Naive thymus-derived CD4-positive, alpha-beta T cell (primary cell): ENCODE data around the gene SLC17A6. TPM values are rescaled to one million over a fixed set of nuclear protein-coding genes. Genes with fewer than 3 reads are reported as not detected.

ENCODE experiments used
- ATAC-seq: fragments of 150-1000 bp; cut with Tn5 transposase; 2 replicates; pipeline ENCODE4 v1.10.0; 2021; ENCODE audit warnings: mild to moderate bottlenecking, moderate library complexity
- CTCF ChIA-PET: fragments of 350-600 bp; sonication (Branson Sonifier 250); formaldehyde crosslinking; loops from one replicate; lab custom pipeline; 2021; ENCODE audit warnings: antibody characterized with exemption; lab: Charles Lee
- POLR2A ChIA-PET: fragments of 350-600 bp; sonication (Branson Sonifier 250); formaldehyde crosslinking; loops from one replicate; lab custom pipeline; 2021; ENCODE audit warnings: antibody characterized with exemption, inconsistent platforms; lab: Charles Lee
- DNase-seq, 9 donors: peaks; one replicate each; pipeline versions ENCODE4 v3.0.0 to v3.0.0-alpha.2; 2020 to 2022; ENCODE audit warnings: mixed read lengths in 1 of 9
- H3K27ac ChIP-seq: one replicate; pipeline ENCODE4 v1.7.0; 2013; ENCODE audit warnings: mild to moderate bottlenecking, low read depth, low read length, moderate library complexity
- H3K27me3 ChIP-seq, 2 donors: one replicate each; pipeline ENCODE4 v1.7.0; 2013; ENCODE audit warnings: low read length in 2 of 2, mild to moderate bottlenecking in 2 of 2, moderate library complexity in 2 of 2; ENCODE audit not compliant: control insufficient read depth in 2 of 2, insufficient read depth in 2 of 2
- H3K36me3 ChIP-seq, 3 experiments: 1 replicate in 2 of 3; 2 replicates in 1 of 3; pipeline ENCODE4 v1.7.0; 2013; ENCODE audit warnings: low read length in 3 of 3, mild to moderate bottlenecking in 3 of 3, moderate library complexity in 1 of 3; ENCODE audit not compliant: insufficient read depth in 3 of 3, control insufficient read depth in 2 of 3
- H3K4me1 ChIP-seq, 2 donors: one replicate each; pipeline ENCODE4 v1.7.0; 2013; ENCODE audit warnings: low read length in 2 of 2, mild to moderate bottlenecking in 2 of 2, moderate library complexity in 1 of 2; ENCODE audit not compliant: control insufficient read depth in 2 of 2, insufficient read depth in 2 of 2
- H3K4me3 ChIP-seq: 2 replicates; pipeline ENCODE4 v1.7.0; 2013; ENCODE audit warnings: mild to moderate bottlenecking, low read length
- H3K9me3 ChIP-seq, 3 experiments: 1 replicate in 2 of 3; 2 replicates in 1 of 3; pipeline ENCODE4 v1.7.0; 2013; ENCODE audit warnings: low read length in 3 of 3; ENCODE audit not compliant: control insufficient read depth in 2 of 3
- H3K27ac Mint-ChIP-seq, 9 donors: one replicate each; pipeline ENCODE4 v1.8.0; 2020 to 2022; ENCODE audit warnings: mixed read lengths in 9 of 9, mild to moderate bottlenecking in 8 of 9, moderate library complexity in 5 of 9, inconsistent platforms in 2 of 9
- H3K27me3 Mint-ChIP-seq, 5 donors: one replicate each; pipeline ENCODE4 v1.8.0; 2021 to 2022; ENCODE audit warnings: mixed read lengths in 5 of 5, mild to moderate bottlenecking in 1 of 5
- H3K36me3 Mint-ChIP-seq, 5 donors: one replicate each; pipeline ENCODE4 v1.8.0; 2020 to 2022; ENCODE audit warnings: mixed read lengths in 5 of 5, mild to moderate bottlenecking in 3 of 5, inconsistent platforms in 1 of 5
- H3K4me1 Mint-ChIP-seq, 7 donors: one replicate each; pipeline ENCODE4 v1.8.0; 2020 to 2022; ENCODE audit warnings: mixed read lengths in 7 of 7, mild to moderate bottlenecking in 3 of 7, inconsistent platforms in 1 of 7
- H3K4me3 Mint-ChIP-seq, 10 donors: one replicate each; pipeline ENCODE4 v1.8.0; 2020 to 2022; ENCODE audit warnings: mild to moderate bottlenecking in 10 of 10, mixed read lengths in 10 of 10, moderate library complexity in 6 of 10, inconsistent platforms in 2 of 10
- H3K9me3 Mint-ChIP-seq, 11 donors: one replicate each; pipeline ENCODE4 v1.8.0; 2020 to 2022; ENCODE audit warnings: mixed read lengths in 11 of 11, mild to moderate bottlenecking in 4 of 11, inconsistent platforms in 1 of 11, moderate library complexity in 1 of 11
- intact Hi-C, 2 donors: fragments of 100-400 bp; cut with micrococcal nuclease; formaldehyde crosslinking; loops; one replicate each; pipeline ENCODE4 v1.15.1; 2023
- polyA plus RNA-seq, 2 donors: library from polyadenylated mRNA; unstranded; fragments of 300-500 nt; fragmentation: Illumina TruSeq; gene quantifications; one replicate each; pipeline ENCODE4 v1.2.3, GENCODE V29; 2021
- total RNA-seq, 6 experiments: library from RNA in 5 of 6; stranded (reverse) in 5 of 6; gene quantifications; 1 replicate in 5 of 6; 2 replicates in 1 of 6; pipeline ENCODE4 v1.2.3 and lab custom pipeline; 2021 to 2026

The SLC17A6 gene
- not detected for total RNA-seq
- polyA plus RNA-seq = not detected
- total RNA-seq (lab: John Stamatoyannopoulos, UW) = not detected

DNA sequence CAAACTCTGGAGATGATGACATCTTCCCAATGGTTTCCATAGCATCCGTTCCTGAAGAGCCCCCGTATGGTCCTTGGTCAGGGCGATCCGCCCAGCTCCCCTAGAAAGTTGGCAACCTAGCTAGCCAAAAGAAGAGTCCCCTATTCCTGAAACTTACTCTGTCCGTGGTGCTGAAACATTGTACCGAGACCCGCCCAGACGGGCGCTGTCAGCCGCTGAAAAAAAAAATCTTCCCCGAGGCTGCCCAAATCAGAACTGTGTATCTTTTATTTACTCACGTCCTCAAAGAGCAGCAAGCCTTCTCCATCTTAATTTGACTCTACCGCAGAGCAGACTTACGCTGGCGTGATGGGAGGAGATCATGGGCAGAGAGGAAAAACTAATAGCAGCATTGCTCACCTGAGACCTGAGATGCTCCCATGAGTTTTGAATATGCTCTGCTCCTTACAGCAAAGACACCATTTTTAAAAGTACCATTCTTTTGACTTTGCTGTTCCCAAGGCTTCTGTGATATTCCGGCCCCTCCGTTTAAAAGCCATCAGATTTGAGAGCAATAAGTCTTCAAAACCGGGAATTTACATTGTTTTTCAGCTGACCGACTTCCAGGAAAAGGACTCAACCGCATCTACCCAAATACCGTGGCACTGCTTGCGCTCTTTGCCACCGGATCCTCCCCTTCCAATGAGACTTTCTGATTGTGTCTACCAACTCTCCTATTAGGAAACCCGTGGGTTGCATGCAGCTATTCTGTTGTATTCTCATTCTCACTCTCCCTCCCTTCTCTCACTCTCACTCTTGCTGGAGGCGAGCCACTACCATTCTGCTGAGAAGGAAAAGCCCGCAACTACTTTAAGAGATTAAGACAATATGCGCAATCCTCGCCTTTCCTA lies at the start of gene SLC17A6:
Gene SLC17A6 (plus strand): TSS at position 786 of the 890 bp plus-strand sequence. CDS start 153 bp downstream, outside the sequence.
- H3K4me3 ChIP-seq = no peak within 1 kb of the TSS
- H3K27me3 ChIP-seq = peaks cover 4 to 15% of the 10 kb centered on the region in 2 donors
- Mint-ChIP-seq H3K27ac (no peak within 1 kb of the TSS), H3K9me3 (peaks cover 0 to 12% (median 3%) of the 10 kb centered on the region in 11 donors), H3K36me3 (peaks cover 0 to 21% (median 0%) of the 10 kb centered on the region in 5 donors), H3K4me1 (peaks cover 7 to 21% (median 12%) of the 10 kb centered on the region in 7 donors), H3K27me3 (peaks cover 55 to 73% (median 61%) of the 10 kb centered on the region in 5 donors), H3K4me3 (no peak within 1 kb of the TSS)
- ChIA-PET CTCF (interaction anchor here (1.1 kb wide), 1 partner anchor 450 kb away, joined by 3 read pairs; no protein-coding TSS in a partner anchor), POLR2A (no interaction called here)
- no peak for ATAC-seq
- no peaks in the 10 kb centered on the region for H3K9me3 ChIP-seq
- no peak within 1 kb of the TSS for H3K27ac ChIP-seq
- intact Hi-C loops = loop anchor here in 1 of 2 donors (10.0 kb wide), 1 partner anchor 287 kb away; the partner anchor contains the start of gene FANCF
- peaks cover 0 to 3% of the 10 kb centered on the region in 2 donors for H3K4me1 ChIP-seq
- no peaks in the 10 kb centered on the region for H3K36me3 ChIP-seq
- peak in 2 of 9 donors; percentile 12 to 31 for DNase-seq

DNA sequence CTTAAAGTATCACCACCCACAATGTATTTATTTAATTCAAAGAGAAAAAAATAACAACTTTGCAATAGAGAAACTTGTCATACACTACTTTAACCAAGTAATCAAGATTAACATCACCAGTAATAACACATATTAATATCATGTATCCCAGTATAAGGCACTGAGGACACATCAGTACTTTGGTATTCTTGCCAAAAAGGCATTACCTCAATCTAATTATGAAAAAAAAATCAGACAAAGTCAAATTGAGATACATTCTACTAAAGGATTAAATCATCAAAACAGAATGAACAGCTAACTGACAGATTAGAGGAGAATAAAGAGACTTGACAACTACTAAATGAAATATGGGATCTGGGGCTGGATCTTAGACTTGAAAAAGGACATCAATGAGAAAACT lies 35.8 kb upstream of the SLC17A6 start:
- no peaks in the 10 kb centered on the region for H3K9me3 ChIP-seq
- CTCF ChIA-PET = no interaction called here
- Mint-ChIP-seq H3K4me1 (no peaks in the 10 kb centered on the region), H3K27ac (no peak overlapping the region), H3K36me3 (no peaks in the 10 kb centered on the region), H3K9me3 (peaks cover 0 to 1% (median 0%) of the 10 kb centered on the region in 11 donors), H3K27me3 (peaks cover 2 to 36% (median 12%) of the 10 kb centered on the region in 5 donors), H3K4me3 (no peak overlapping the region)
- no peak overlapping the region for H3K4me3 ChIP-seq
- ATAC-seq (no peak), DNase-seq (no peak)
- H3K4me1 ChIP-seq = no peaks in the 10 kb centered on the region
- no peaks in the 10 kb centered on the region for H3K36me3 ChIP-seq
- POLR2A ChIA-PET = no interaction called here
- peaks cover 0 to 4% of the 10 kb centered on the region in 2 donors for H3K27me3 ChIP-seq
- H3K27ac ChIP-seq = no peak overlapping the region
- intact Hi-C loops = no loop called here

DNA sequence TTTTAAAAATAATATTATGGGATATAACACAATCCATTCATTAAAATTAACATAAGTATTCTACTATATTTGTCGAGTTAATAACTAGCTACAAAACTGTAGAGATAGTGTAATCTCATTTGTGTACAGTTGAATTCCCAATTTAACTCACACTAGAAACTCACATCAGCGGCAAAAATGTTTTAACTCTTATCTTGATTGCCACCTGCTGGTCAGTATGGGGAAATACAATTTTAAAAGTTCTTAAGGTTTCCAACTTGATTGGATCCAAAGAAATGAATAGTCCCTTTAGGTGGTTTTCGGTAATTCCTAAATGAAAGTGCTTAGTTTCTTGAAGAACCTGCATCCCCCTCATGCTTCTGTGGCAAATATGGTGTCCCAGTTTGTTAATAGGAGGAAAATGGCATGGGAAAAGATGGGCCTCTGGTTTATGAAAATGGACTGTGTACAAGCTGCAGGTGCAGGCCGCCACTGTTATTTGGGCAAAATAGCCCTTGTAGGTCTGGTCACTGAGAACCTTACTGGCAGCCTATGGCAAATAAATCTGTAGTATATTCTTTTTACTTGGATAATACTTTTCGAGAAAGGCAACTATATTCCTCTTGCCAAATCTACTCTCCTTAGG lies 33.7 kb upstream of the SLC17A6 start:
- CTCF ChIA-PET = no interaction called here

DNA sequence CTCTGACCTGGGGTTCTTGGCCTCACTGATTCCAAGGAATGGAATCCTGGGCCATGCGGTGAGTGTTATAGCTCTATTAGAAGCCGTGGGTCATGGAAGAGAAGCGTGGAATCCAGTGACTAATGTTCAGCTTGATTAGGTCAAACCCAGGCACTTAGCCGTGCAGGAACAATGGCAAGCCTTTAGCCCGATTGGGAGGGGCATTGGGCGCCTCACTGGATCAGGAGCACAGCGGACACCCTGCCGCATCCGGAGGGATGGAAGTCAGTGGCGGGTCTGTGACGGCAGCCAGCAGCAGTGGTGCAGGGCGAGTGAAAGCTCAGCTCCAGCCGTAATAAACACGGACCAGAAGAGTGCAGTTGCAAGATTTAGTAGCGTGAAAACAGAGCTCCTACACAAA lies 20.5 kb upstream of the SLC17A6 start:
- POLR2A ChIA-PET = no interaction called here
- H3K4me3 Mint-ChIP-seq = no peak overlapping the region

More for the DNA sequence above, 33.7 kb upstream of the SLC17A6 start:
- Histone ChIP-seq H3K27me3 (peaks cover 0 to 4% of the 10 kb centered on the region in 2 donors), H3K27ac (no peak overlapping the region), H3K4me1 (no peaks in the 10 kb centered on the region), H3K9me3 (no peaks in the 10 kb centered on the region), H3K4me3 (no peak overlapping the region), H3K36me3 (no peaks in the 10 kb centered on the region)
- intact Hi-C loops = loop anchor here (1.0 kb wide), 1 partner anchor 59 kb away; no protein-coding TSS in a partner anchor
- H3K27me3 Mint-ChIP-seq = peaks cover 2 to 31% (median 14%) of the 10 kb centered on the region in 5 donors
- no peak overlapping the region for H3K4me3 Mint-ChIP-seq
- no peaks in the 10 kb centered on the region for H3K36me3 Mint-ChIP-seq
- no peaks in the 10 kb centered on the region for H3K4me1 Mint-ChIP-seq
- POLR2A ChIA-PET = no interaction called here
- DNase-seq (peak in 5 of 9 donors; percentile 6 to 19 (median 13)), ATAC-seq (peak; percentile 48)
- peaks cover 0 to 1% (median 0%) of the 10 kb centered on the region in 11 donors for H3K9me3 Mint-ChIP-seq
- H3K27ac Mint-ChIP-seq = no peak overlapping the region

DNA sequence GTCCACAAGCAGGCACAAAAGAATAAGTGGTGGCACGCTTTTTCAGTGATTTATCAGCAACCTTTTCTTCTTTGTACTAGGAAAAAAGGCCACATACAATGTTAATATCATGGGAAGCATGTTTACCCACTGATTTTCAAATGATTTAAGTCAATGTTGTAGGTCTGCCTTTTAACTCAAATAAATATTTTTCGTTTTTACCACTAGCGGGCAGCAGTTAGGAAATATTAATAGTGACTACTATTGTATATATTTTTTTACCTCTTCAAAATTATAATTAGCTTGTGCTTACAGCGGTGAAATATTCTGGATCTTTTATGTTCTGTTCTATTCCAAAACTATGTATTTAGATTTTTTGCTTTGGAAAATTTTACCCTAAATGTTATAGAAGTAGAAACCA lies 6.4 kb upstream of the SLC17A6 start:
- no peaks in the 10 kb centered on the region for H3K4me1 ChIP-seq
- no peak overlapping the region for H3K27ac ChIP-seq
- H3K27ac Mint-ChIP-seq = no peak overlapping the region
- H3K36me3 Mint-ChIP-seq = no peaks in the 10 kb centered on the region
- no peaks in the 10 kb centered on the region for H3K9me3 Mint-ChIP-seq
- H3K27me3 Mint-ChIP-seq = peaks cover 2 to 35% (median 20%) of the 10 kb centered on the region in 5 donors
- H3K4me1 Mint-ChIP-seq = peaks cover 0 to 2% (median 0%) of the 10 kb centered on the region in 7 donors
- H3K36me3 ChIP-seq = no peaks in the 10 kb centered on the region
- no peak overlapping the region for H3K4me3 Mint-ChIP-seq
- H3K9me3 ChIP-seq = no peaks in the 10 kb centered on the region
- intact Hi-C loops = loop anchor here in 1 of 2 donors (10.0 kb wide), 1 partner anchor 293 kb away; the partner anchor contains the start of gene FANCF
- H3K4me3 ChIP-seq = no peak overlapping the region
- no peak for ATAC-seq
- ChIA-PET CTCF (no interaction called here), POLR2A (no interaction called here)
- no peak for DNase-seq
- no peaks in the 10 kb centered on the region for H3K27me3 ChIP-seq

More for the DNA sequence above, 20.5 kb upstream of the SLC17A6 start:
- no peaks in the 10 kb centered on the region for H3K27me3 ChIP-seq
- intact Hi-C loops = no loop called here
- H3K4me3 ChIP-seq = no peak overlapping the region
- H3K36me3 Mint-ChIP-seq = no peaks in the 10 kb centered on the region
- no peaks in the 10 kb centered on the region for H3K4me1 ChIP-seq
- H3K27ac Mint-ChIP-seq = no peak overlapping the region
- ATAC-seq (no peak), DNase-seq (no peak)
- no peaks in the 10 kb centered on the region for H3K4me1 Mint-ChIP-seq
- H3K27ac ChIP-seq = no peak overlapping the region
- no peaks in the 10 kb centered on the region for H3K36me3 ChIP-seq
- H3K9me3 Mint-ChIP-seq = peaks cover 0 to 4% (median 0%) of the 10 kb centered on the region in 11 donors
- H3K9me3 ChIP-seq = no peaks in the 10 kb centered on the region
- peaks cover 0 to 11% (median 5%) of the 10 kb centered on the region in 5 donors for H3K27me3 Mint-ChIP-seq
- CTCF ChIA-PET = no interaction called here

DNA sequence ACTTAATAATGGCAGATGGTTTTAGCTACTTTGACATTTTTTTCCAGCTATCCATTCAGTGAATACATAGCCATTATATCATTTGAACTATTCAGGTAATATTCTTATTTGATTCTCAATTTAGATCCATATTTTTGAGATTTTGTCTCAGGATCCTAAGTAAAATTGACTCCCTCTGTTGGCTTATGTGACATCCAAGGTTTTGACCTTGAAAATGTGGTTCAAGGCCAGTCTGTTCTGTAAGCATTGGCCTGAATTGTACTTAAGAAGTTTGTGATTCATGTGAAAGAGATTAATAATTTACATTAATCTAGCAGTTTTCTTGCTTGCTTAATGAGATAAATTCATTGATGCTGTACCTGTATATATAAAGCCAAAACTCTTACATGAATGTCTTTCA lies 1.6 kb upstream of the SLC17A6 start:
- intact Hi-C loops = loop anchor here in 1 of 2 donors (10.0 kb wide), 1 partner anchor 288 kb away; the partner anchor contains the start of gene FANCF
- H3K9me3 Mint-ChIP-seq = peaks cover 0 to 9% (median 3%) of the 10 kb centered on the region in 11 donors
- CTCF ChIA-PET = interaction anchor here (0.9 kb wide), 1 partner anchor 290 kb away, joined by 4 read pairs; no protein-coding TSS in a partner anchor
- DNase-seq = no peak
- POLR2A ChIA-PET = no interaction called here
- no peak overlapping the region for H3K27ac Mint-ChIP-seq
- peaks cover 3 to 13% (median 9%) of the 10 kb centered on the region in 7 donors for H3K4me1 Mint-ChIP-seq
- H3K9me3 ChIP-seq = no peaks in the 10 kb centered on the region
- H3K36me3 ChIP-seq = no peaks in the 10 kb centered on the region
- no peak for ATAC-seq
- no peak overlapping the region for H3K27ac ChIP-seq
- peaks cover 0 to 3% of the 10 kb centered on the region in 2 donors for H3K4me1 ChIP-seq
- peaks cover 42 to 61% (median 49%) of the 10 kb centered on the region in 5 donors for H3K27me3 Mint-ChIP-seq
- H3K27me3 ChIP-seq = peaks cover 0 to 12% of the 10 kb centered on the region in 2 donors
- no peak overlapping the region for H3K4me3 Mint-ChIP-seq
- H3K4me3 ChIP-seq = no peak overlapping the region
- H3K36me3 Mint-ChIP-seq = peaks cover 0 to 18% (median 0%) of the 10 kb centered on the region in 5 donors
